ENCODE measurements around the gene SOX9.
"Not testable (repeated sequence)": the region's sequence is repeated elsewhere in the genome, so short reads cannot be mapped to it uniquely, and the experiment has no call there.

SOX9 gene

GRCh38 chr17:72111926-72112325 is 8.9 kb upstream of the SOX9 start:
- not testable (repeated sequence) for DNase-seq

GRCh38 chr17:72113751-72114150 is 7.1 kb upstream of the SOX9 start:
- no peak for DNase-seq

GRCh38 chr17:72115781-72116525 is 4.9 kb upstream of the SOX9 start:
- no peak for DNase-seq

- no peak for DNase-seq
These were observed 3.9 kb upstream of the SOX9 start for GRCh38 chr17:72116661-72117521.

- DNase-seq = no peak
These were observed 3.1 kb upstream of the SOX9 start for GRCh38 chr17:72117535-72118334.

GRCh38 chr17:72118335-72119076 is 2.3 kb upstream of the SOX9 start:
- DNase-seq = peak; percentile 77

GRCh38 chr17:72119077-72119872 is 1.5 kb upstream of the SOX9 start:
- no peak for DNase-seq

GRCh38 chr17:72119873-72120641 is 763 bp upstream of the SOX9 start:
- no peak for DNase-seq

GRCh38 chr17:72121164-72122009 is 567 bp downstream of the SOX9 start:
- DNase-seq = peak; percentile 74

GRCh38 chr17:72122010-72122764 is 1.4 kb downstream of the SOX9 start:
- DNase-seq = peak; percentile 34

- no peak for DNase-seq
These were observed 2.1 kb downstream of the SOX9 start for GRCh38 chr17:72122765-72123529.

GRCh38 chr17:72123530-72124437 is 3.0 kb downstream of the SOX9 start:
- no peak for DNase-seq

- DNase-seq = no peak
These were observed 3.6 kb downstream of the SOX9 start for GRCh38 chr17:72124438-72124775.

- DNase-seq = no peak
These were observed 4.4 kb downstream of the SOX9 start for GRCh38 chr17:72125226-72125651.

- DNase-seq = no peak
These were observed 4.9 kb downstream of the SOX9 start for GRCh38 chr17:72125742-72126141.

- peak; percentile 76 for DNase-seq
These were observed 6.0 kb downstream of the SOX9 start for GRCh38 chr17:72126575-72127486.

All from kidney glomerular epithelial cell (primary cell).